ENCODE data around the gene CHD5. TPM values are rescaled to one million over a fixed set of nuclear protein-coding genes. Genes with fewer than 3 reads are reported as not detected.

The CHD5 gene
- total RNA-seq, 4 donors from 2014 or later = 0.19 to 0.24 (median 0.19) TPM; not detected in 1

- no peak for DNase-seq (ENCODE audit: low spot score)
- no peak for ATAC-seq (ENCODE audit: low FRiP score)
- no peak for TF ChIP-seq CTCF (IDR thresholded peaks at IDR 0.05)
Observed at GRCh38 chr1:6090288-6090687, 89.8 kb downstream of the CHD5 start.

GRCh38 chr1:6088956-6089355 lies 91.2 kb downstream of the CHD5 start:
- no peak for DNase-seq (ENCODE audit: low spot score)
- ATAC-seq (ENCODE audit: low FRiP score) = no peak
- TF ChIP-seq CTCF (IDR thresholded peaks at IDR 0.05) = no peak

DNA sequence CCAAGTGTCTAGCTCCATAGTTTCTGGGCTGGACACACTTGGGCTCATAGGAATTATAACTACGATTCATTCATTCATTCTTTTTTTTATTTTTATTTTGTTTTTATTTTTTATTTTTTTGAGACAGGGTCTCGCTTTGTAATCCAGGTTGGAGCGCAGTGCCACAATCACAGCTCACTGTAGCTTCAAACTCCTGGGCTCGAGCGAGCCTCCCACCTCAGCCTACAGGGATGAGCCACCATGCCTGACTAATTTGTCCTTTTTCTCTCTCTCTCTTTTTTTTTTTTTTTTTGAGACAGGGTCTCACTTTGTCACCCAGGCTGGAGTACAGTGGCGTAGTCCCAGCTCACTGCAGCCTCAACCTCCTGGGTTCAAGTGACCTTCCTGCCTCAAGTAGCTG lies 92.2 kb downstream of the CHD5 start:
- TF ChIP-seq CTCF (IDR thresholded peaks at IDR 0.05) = no peak
- no peak for ATAC-seq (ENCODE audit: low FRiP score)
- no peak for DNase-seq (ENCODE audit: low spot score)

GRCh38 chr1:6087377-6087772 lies 92.7 kb downstream of the CHD5 start:
- ATAC-seq (ENCODE audit: low FRiP score) (no peak), DNase-seq (ENCODE audit: low spot score) (no peak)
- no peak for TF ChIP-seq CTCF (IDR thresholded peaks at IDR 0.05)

DNA sequence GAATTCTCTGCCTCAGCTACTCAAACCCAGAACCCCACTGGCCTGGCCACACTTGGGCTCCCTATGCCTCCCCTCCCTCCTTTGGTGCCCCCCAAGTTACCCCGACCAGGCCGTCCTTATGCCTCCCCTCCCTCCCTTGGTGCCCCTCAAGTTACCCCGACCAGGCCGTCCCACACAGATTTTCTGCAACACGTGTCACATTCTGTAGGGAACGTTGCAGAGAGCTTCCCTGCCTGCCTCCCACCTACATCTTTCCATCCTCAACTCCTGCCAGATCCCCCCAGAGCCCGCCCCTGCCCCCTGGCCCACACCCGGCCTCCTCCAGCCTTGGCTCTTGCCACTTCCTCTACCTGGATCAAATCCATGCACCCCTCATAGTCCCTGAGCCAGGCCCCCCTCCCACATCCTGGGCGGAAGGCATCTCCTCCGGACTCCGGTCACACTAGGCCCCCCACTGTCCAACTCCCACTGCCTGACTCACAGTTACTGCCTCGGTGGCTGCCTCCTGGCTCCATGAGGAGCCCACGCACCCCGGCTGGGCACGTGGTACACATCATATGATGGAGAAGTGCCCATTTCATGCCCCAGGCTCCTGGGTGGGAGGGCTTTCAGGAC lies 93.3 kb downstream of the CHD5 start:
- no peak for TF ChIP-seq CTCF (IDR thresholded peaks at IDR 0.05)
- no peak for ATAC-seq (ENCODE audit: low FRiP score)
- no peak for DNase-seq (ENCODE audit: low spot score)

DNA sequence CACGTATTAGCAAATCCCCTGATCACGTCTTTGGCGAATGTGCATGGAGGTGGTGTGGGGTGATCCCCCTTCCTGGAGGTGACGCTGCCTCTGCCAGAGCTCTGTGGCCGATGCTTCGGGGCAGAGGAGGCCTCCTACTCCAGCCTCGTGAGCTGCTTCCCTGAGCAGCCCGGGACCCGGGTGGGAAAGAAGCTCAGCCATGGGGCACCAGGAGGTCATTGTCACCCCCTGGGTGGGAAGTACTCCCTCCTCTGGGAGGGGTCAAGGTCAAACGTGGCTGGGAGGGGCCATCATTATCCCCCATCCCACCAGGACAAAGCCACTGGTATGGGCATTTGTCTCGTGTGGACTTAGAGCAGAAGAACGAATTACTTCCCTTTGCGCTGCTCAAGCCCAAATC lies 93.8 kb downstream of the CHD5 start:
- no peak for DNase-seq (ENCODE audit: low spot score)
- no peak for ATAC-seq (ENCODE audit: low FRiP score)
- TF ChIP-seq CTCF (IDR thresholded peaks at IDR 0.05) = no peak

DNA sequence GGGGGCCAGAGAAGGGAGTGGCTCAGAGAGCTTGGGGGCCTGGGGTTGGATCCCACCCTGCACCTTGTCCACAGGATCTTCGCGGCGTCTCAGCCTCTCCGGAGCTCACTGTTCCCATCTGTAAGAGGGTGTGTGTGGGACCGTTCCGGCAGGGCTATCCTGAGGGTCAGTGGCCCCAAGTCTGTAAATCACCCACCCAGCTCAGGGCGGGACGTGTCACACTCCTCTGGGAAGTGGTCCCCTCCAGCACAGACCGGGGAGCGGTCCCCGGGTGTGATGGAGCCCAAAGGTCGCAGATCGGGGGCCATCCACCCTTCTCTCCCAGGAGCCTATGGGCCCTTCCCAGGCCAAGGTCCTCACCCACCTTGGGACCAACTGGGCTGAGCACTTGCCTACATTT lies 94.5 kb downstream of the CHD5 start:
- no peak for ATAC-seq (ENCODE audit: low FRiP score)
- TF ChIP-seq CTCF (IDR thresholded peaks at IDR 0.05) = no peak
- DNase-seq (ENCODE audit: low spot score) = no peak
